ENCODE data around the gene CCDC87. TPM values are rescaled to one million over a fixed set of nuclear protein-coding genes. Genes with fewer than 3 reads are reported as not detected.
"Not testable (repeated sequence)": the region's sequence is repeated elsewhere in the genome, so short reads cannot be mapped to it uniquely, and the experiment has no call there.

The CCDC87 gene
- total RNA-seq, 1 experiment from 2014 or later = 2.0 TPM

DNA sequence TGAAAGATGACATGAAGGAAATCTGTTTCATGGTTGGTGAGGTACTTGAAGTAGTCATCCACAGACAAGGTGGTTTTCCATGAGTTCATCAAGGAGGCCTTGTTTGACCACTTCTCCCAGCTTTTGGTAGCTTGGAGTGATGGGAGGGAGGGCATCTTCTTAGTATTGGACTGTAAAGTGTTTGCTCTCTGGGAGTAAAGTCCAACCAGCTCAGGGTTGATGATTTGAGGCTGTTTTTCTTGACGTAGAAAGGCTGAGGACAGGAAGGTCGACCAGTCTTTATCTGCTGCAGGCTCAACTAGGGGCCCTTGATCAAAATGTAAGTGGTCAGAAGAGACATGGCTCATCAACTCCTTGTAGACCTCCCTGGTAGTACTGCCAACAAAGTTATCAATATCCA is 1.7 kb downstream of the CCDC87 start:
- CTCF ChIA-PET = interaction anchor here (0.6 kb wide), 1 partner anchor 113 kb away, joined by 18 read pairs; no protein-coding TSS in a partner anchor
- DNase-seq (ENCODE audit: low read depth, low spot score) (no peak), ATAC-seq (no peak)
- no peak for TF ChIP-seq POLR2AphosphoS5 (IDR thresholded peaks at IDR 0.05; ENCODE audit: low read depth, low read length)
- TF ChIP-seq, protein P1, sequence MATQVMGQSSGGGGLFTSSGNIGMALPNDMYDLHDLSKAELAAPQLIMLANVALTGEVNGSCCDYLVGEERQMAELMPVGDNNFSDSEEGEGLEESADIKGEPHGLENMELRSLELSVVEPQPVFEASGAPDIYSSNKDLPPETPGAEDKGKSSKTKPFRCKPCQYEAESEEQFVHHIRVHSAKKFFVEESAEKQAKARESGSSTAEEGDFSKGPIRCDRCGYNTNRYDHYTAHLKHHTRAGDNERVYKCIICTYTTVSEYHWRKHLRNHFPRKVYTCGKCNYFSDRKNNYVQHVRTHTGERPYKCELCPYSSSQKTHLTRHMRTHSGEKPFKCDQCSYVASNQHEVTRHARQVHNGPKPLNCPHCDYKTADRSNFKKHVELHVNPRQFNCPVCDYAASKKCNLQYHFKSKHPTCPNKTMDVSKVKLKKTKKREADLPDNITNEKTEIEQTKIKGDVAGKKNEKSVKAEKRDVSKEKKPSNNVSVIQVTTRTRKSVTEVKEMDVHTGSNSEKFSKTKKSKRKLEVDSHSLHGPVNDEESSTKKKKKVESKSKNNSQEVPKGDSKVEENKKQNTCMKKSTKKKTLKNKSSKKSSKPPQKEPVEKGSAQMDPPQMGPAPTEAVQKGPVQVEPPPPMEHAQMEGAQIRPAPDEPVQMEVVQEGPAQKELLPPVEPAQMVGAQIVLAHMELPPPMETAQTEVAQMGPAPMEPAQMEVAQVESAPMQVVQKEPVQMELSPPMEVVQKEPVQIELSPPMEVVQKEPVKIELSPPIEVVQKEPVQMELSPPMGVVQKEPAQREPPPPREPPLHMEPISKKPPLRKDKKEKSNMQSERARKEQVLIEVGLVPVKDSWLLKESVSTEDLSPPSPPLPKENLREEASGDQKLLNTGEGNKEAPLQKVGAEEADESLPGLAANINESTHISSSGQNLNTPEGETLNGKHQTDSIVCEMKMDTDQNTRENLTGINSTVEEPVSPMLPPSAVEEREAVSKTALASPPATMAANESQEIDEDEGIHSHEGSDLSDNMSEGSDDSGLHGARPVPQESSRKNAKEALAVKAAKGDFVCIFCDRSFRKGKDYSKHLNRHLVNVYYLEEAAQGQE (IDR thresholded peaks at IDR 0.05; ENCODE audit: insufficient read depth in 1 of 2, low read depth in 2 of 2, low read length in 1 of 2) = no peak
- no peak for TF ChIP-seq TCF7L2 (IDR thresholded peaks at IDR 0.05; ENCODE audit: low read depth, low read length)
- TF ChIP-seq, protein P2, sequence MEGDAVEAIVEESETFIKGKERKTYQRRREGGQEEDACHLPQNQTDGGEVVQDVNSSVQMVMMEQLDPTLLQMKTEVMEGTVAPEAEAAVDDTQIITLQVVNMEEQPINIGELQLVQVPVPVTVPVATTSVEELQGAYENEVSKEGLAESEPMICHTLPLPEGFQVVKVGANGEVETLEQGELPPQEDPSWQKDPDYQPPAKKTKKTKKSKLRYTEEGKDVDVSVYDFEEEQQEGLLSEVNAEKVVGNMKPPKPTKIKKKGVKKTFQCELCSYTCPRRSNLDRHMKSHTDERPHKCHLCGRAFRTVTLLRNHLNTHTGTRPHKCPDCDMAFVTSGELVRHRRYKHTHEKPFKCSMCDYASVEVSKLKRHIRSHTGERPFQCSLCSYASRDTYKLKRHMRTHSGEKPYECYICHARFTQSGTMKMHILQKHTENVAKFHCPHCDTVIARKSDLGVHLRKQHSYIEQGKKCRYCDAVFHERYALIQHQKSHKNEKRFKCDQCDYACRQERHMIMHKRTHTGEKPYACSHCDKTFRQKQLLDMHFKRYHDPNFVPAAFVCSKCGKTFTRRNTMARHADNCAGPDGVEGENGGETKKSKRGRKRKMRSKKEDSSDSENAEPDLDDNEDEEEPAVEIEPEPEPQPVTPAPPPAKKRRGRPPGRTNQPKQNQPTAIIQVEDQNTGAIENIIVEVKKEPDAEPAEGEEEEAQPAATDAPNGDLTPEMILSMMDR (IDR thresholded peaks at IDR 0.05) = no peak
- no peak for TF ChIP-seq SIN3A (IDR thresholded peaks at IDR 0.05; ENCODE audit: borderline replicate concordance, insufficient read depth, low read depth, low read length)
- POLR2A ChIA-PET = interaction anchor here (0.6 kb wide), 1 partner anchor 433 kb away, joined by 3 read pairs; no protein-coding TSS in a partner anchor
- TSS peak; percentile 76 for BruUV-seq (replicated peaks)
- H3K9me3 ChIP-seq (ENCODE audit: control insufficient read depth, insufficient read depth, low read depth, low read length) = no peaks in the 10 kb centered on the region; the same call in 1 of the 2 replicates
- in situ Hi-C loops (cut with HindIII; ENCODE audit: low pct_unique_long_range_greater_than_20kb, low sequenced_read_pairs) (no loop called here), intact Hi-C loops (cut with micrococcal nuclease; ENCODE audit: unreplicated experiment) (no loop called here)
- no peaks in the 10 kb centered on the region for H3K27me3 ChIP-seq (ENCODE audit: control insufficient read depth, insufficient read depth, low read length)
- peaks cover 8% of the 10 kb centered on the region for H3K4me1 ChIP-seq (ENCODE audit: control insufficient read depth, insufficient read depth, low read length)
- H3K36me3 ChIP-seq (ENCODE audit: control insufficient read depth, insufficient read depth, low read length) = no peaks in the 10 kb centered on the region
- no peak overlapping the region for H3K27ac ChIP-seq (ENCODE audit: low read length)
- no peak overlapping the region for H3K4me3 ChIP-seq (ENCODE audit: low read depth in 2 of 2, low read length in 2 of 2)

GRCh38 chr11:66589996-66590675 is 2.7 kb downstream of the CCDC87 start:
- TF ChIP-seq, protein P2 (IDR thresholded peaks at IDR 0.05) = no peak
- no peak for TF ChIP-seq POLR2AphosphoS5 (IDR thresholded peaks at IDR 0.05; ENCODE audit: low read depth, low read length)
- TF ChIP-seq SIN3A (IDR thresholded peaks at IDR 0.05; ENCODE audit: borderline replicate concordance, insufficient read depth, low read depth, low read length) = no peak
- TF ChIP-seq TCF7L2 (IDR thresholded peaks at IDR 0.05; ENCODE audit: low read depth, low read length) = no peak
- TF ChIP-seq, protein P1 (IDR thresholded peaks at IDR 0.05; ENCODE audit: insufficient read depth in 1 of 2, low read depth in 2 of 2, low read length in 1 of 2) = no peak
- CTCF ChIA-PET = no interaction called here
- POLR2A ChIA-PET = interaction anchor here (0.6 kb wide), 1 partner anchor 434 kb away, joined by 3 read pairs; no protein-coding TSS in a partner anchor
- Histone ChIP-seq H3K27ac (ENCODE audit: low read length) (no peak overlapping the region), H3K9me3 (ENCODE audit: control insufficient read depth, insufficient read depth, low read depth, low read length) (no peaks in the 10 kb centered on the region; the same call in 1 of the 2 replicates), H3K4me3 (ENCODE audit: low read depth in 2 of 2, low read length in 2 of 2) (no peak overlapping the region), H3K36me3 (ENCODE audit: control insufficient read depth, insufficient read depth, low read length) (no peaks in the 10 kb centered on the region), H3K27me3 (ENCODE audit: control insufficient read depth, insufficient read depth, low read length) (no peaks in the 10 kb centered on the region), H3K4me1 (ENCODE audit: control insufficient read depth, insufficient read depth, low read length) (peaks cover 7% of the 10 kb centered on the region)
- DNase-seq (ENCODE audit: low read depth, low spot score) = no peak
- intact Hi-C loops (cut with micrococcal nuclease; ENCODE audit: unreplicated experiment) = no loop called here
- in situ Hi-C loops (cut with HindIII; ENCODE audit: low pct_unique_long_range_greater_than_20kb, low sequenced_read_pairs) = no loop called here
- ATAC-seq = no peak
- BruUV-seq (replicated peaks) = no TSS peak

DNA sequence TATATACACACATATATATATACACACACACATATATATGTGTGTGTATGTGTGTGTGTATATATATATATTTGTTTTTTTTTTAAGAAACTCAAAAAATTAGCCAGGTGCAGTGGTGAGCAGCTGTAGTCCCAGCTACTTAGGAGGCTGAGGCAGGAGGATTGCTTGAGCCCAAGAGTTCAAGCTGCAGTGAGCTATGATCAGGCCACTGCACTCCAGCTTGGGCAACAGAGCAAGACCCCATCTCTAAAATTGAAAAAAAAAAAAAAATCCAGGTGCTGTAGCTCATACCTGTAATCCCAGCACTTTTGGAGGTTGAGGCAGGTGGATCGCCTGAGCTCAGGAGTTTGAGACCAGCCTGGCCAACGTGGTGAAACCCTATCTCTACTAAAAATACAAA is 3.5 kb downstream of the CCDC87 start:
- H3K36me3 ChIP-seq (ENCODE audit: control insufficient read depth, insufficient read depth, low read length); intact Hi-C loops (cut with micrococcal nuclease; ENCODE audit: unreplicated experiment); DNase-seq (ENCODE audit: low read depth, low spot score); H3K9me3 ChIP-seq (ENCODE audit: control insufficient read depth, insufficient read depth, low read depth, low read length); H3K27me3 ChIP-seq (ENCODE audit: control insufficient read depth, insufficient read depth, low read length); ATAC-seq; H3K27ac ChIP-seq (ENCODE audit: low read length); H3K4me3 ChIP-seq (ENCODE audit: low read depth in 2 of 2, low read length in 2 of 2); CTCF ChIA-PET; H3K4me1 ChIP-seq (ENCODE audit: control insufficient read depth, insufficient read depth, low read length); BruUV-seq (replicated peaks); in situ Hi-C loops (cut with HindIII; ENCODE audit: low pct_unique_long_range_greater_than_20kb, low sequenced_read_pairs): not testable (repeated sequence)
- POLR2A ChIA-PET = interaction anchor here (0.6 to 0.7 kb wide), 2 partner anchors 35 to 50 kb away, joined by 4 to 8 read pairs; no protein-coding TSS in a partner anchor

All from Panc1 (cell line).